Dermis microvascular lymphatic vessel endothelial cell (primary cell): ENCODE measurements around the gene PUS1. TPM values are rescaled to one million over a fixed set of nuclear protein-coding genes. Genes with fewer than 3 reads are reported as not detected.
A peak's percentile ranks its signal among the peaks of the same experiment; 100 is the strongest.
"Not testable (repeated sequence)": the region's sequence is repeated elsewhere in the genome, so short reads cannot be mapped to it uniquely, and the experiment has no call there.

Experiments used
- DNase-seq, 2 donors: peaks; one replicate each; pipeline versions ENCODE4 v3.0.0 to v3.0.0-alpha.2; 2010; ENCODE audit warnings: low read depth in 2 of 2
- total RNA-seq: library from RNA; depleted of rRNA; stranded (reverse); fragments of >200 nt; gene quantifications from 2 replicates; pipeline ENCODE4 v1.2.1, GENCODE V29; 2014

The PUS1 gene
- total RNA-seq, 1 donor from 2014 or later = 7.6 TPM

GRCh38 chr12:131934535-131934934 is 5.5 kb downstream of the PUS1 start:
- no peak for DNase-seq

GRCh38 chr12:131938082-131938481 is 9.0 kb downstream of the PUS1 start:
- no peak for DNase-seq

- DNase-seq = no peak
Observed at GRCh38 chr12:131939007-131939406, 9.9 kb downstream of the PUS1 start.

GRCh38 chr12:131940141-131940547 is 11.1 kb downstream of the PUS1 start:
- DNase-seq = no peak

- no peak for DNase-seq
Observed at GRCh38 chr12:131941116-131941986, 12.3 kb downstream of the PUS1 start.

GRCh38 chr12:131941987-131942341 is 12.9 kb downstream of the PUS1 start:
- no peak for DNase-seq

- DNase-seq = no peak
Observed at GRCh38 chr12:131942671-131943070, 13.6 kb downstream of the PUS1 start.

- no peak for DNase-seq
Observed at GRCh38 chr12:131943389-131943788, 14.3 kb downstream of the PUS1 start.

- DNase-seq = no peak
Observed at GRCh38 chr12:131943876-131944275, 14.8 kb downstream of the PUS1 start.

GRCh38 chr12:131944601-131945251 is 15.7 kb downstream of the PUS1 start:
- DNase-seq = no peak

GRCh38 chr12:131946757-131947156 is 17.7 kb downstream of the PUS1 start:
- DNase-seq = no peak

- no peak for DNase-seq
Observed at GRCh38 chr12:131947482-131948027, 18.5 kb downstream of the PUS1 start.

GRCh38 chr12:131948166-131948712 is 19.2 kb downstream of the PUS1 start:
- DNase-seq = no peak

- DNase-seq = not testable (repeated sequence)
Observed at GRCh38 chr12:131948713-131949430, 19.8 kb downstream of the PUS1 start.

- DNase-seq = peak; percentile 50 to 92
Observed at GRCh38 chr12:131949431-131950181, 20.5 kb downstream of the PUS1 start, which contains the start of gene EP400. Gene EP400, plus strand, starts transcription at chr12:131949942. Its CDS starts 10,678 bp downstream, at chr12:131960620.

GRCh38 chr12:131950182-131950913 is 21.3 kb downstream of the PUS1 start:
- DNase-seq = no peak

GRCh38 chr12:131953810-131954209 is 24.7 kb downstream of the PUS1 start:
- not testable (repeated sequence) for DNase-seq

- not testable (repeated sequence) for DNase-seq
Observed at GRCh38 chr12:131954460-131954859, 25.4 kb downstream of the PUS1 start.

GRCh38 chr12:131959116-131959515 is 30.0 kb downstream of the PUS1 start:
- DNase-seq = no peak
